ENCODE data around the gene ARHGEF12. TPM values are rescaled to one million over a fixed set of nuclear protein-coding genes. Genes with fewer than 3 reads are reported as not detected.

ARHGEF12 gene
- polyA plus RNA-seq, 1 donor: 34.2 TPM

- DNase-seq (ENCODE audit: low read depth): no peak
Observed at GRCh38 chr11:120413480-120413879, 77.3 kb downstream of the ARHGEF12 start.

- DNase-seq (ENCODE audit: low read depth): no peak
Observed at GRCh38 chr11:120420572-120420971, 84.4 kb downstream of the ARHGEF12 start.

- no peak for DNase-seq (ENCODE audit: low read depth)
Observed at GRCh38 chr11:120424185-120424969, 88.2 kb downstream of the ARHGEF12 start.

GRCh38 chr11:120424970-120425332, 88.7 kb downstream of the ARHGEF12 start:
- DNase-seq (ENCODE audit: low read depth): no peak

- DNase-seq (ENCODE audit: low read depth): no peak
Observed at GRCh38 chr11:120425527-120425926, 89.3 kb downstream of the ARHGEF12 start.

- DNase-seq (ENCODE audit: low read depth): no peak
Observed at GRCh38 chr11:120430146-120430545, 93.9 kb downstream of the ARHGEF12 start.

GRCh38 chr11:120431633-120432032, 95.4 kb downstream of the ARHGEF12 start:
- no peak for DNase-seq (ENCODE audit: low read depth)

- no peak for DNase-seq (ENCODE audit: low read depth)
Observed at GRCh38 chr11:120432056-120433018, 96.1 kb downstream of the ARHGEF12 start.

GRCh38 chr11:120441592-120441991, 105.4 kb downstream of the ARHGEF12 start:
- no peak for DNase-seq (ENCODE audit: low read depth)

GRCh38 chr11:120442031-120442430, 105.8 kb downstream of the ARHGEF12 start:
- no peak for DNase-seq (ENCODE audit: low read depth)

GRCh38 chr11:120446802-120447201, 110.6 kb downstream of the ARHGEF12 start:
- no peak for DNase-seq (ENCODE audit: low read depth)

- DNase-seq (ENCODE audit: low read depth): no peak
Observed at GRCh38 chr11:120448240-120448639, 112.0 kb downstream of the ARHGEF12 start.

- no peak for DNase-seq (ENCODE audit: low read depth)
Observed at GRCh38 chr11:120455487-120455886, 119.3 kb downstream of the ARHGEF12 start.

- no peak for DNase-seq (ENCODE audit: low read depth)
Observed at GRCh38 chr11:120457996-120458395, 121.8 kb downstream of the ARHGEF12 start.

GRCh38 chr11:120462825-120463224, 126.6 kb downstream of the ARHGEF12 start:
- DNase-seq (ENCODE audit: low read depth): no peak

GRCh38 chr11:120465921-120466534, 129.8 kb downstream of the ARHGEF12 start:
- no peak for DNase-seq (ENCODE audit: low read depth)

- DNase-seq (ENCODE audit: low read depth): no peak
Observed at GRCh38 chr11:120467627-120468026, 131.4 kb downstream of the ARHGEF12 start.

GRCh38 chr11:120471131-120471530, 134.9 kb downstream of the ARHGEF12 start:
- DNase-seq (ENCODE audit: low read depth): no peak

GRCh38 chr11:120471994-120472393, 135.8 kb downstream of the ARHGEF12 start:
- no peak for DNase-seq (ENCODE audit: low read depth)

- no peak for DNase-seq (ENCODE audit: low read depth)
Observed at GRCh38 chr11:120473503-120473902, 137.3 kb downstream of the ARHGEF12 start.

- no peak for DNase-seq (ENCODE audit: low read depth)
Observed at GRCh38 chr11:120482149-120482548, 145.9 kb downstream of the ARHGEF12 start.

GRCh38 chr11:120484722-120485121, 148.5 kb downstream of the ARHGEF12 start:
- DNase-seq (ENCODE audit: low read depth): no peak
